GM19397 (cell line): ENCODE measurements around the gene NSMCE1.
A peak's percentile ranks its signal among the peaks of the same experiment; 100 is the strongest.
"Not testable (repeated sequence)": the region's sequence is repeated elsewhere in the genome, so short reads cannot be mapped to it uniquely, and the experiment has no call there.

ENCODE experiments used
- ATAC-seq: cut with Tn5 transposase; IDR thresholded peaks from one replicate; pipeline ENCODE4 v1.9.1; 2021; ENCODE audit warnings: mild to moderate bottlenecking, moderate library complexity; ENCODE audit not compliant: unreplicated experiment

Gene NSMCE1

GRCh38 chr16:27220527-27220926 is 48.0 kb downstream of the NSMCE1 start:
- no peak for ATAC-seq

- ATAC-seq = no peak
Observed at GRCh38 chr16:27220120-27220519, 48.5 kb downstream of the NSMCE1 start.

- ATAC-seq = no peak
Observed at GRCh38 chr16:27219161-27219560, 49.4 kb downstream of the NSMCE1 start.

- no peak for ATAC-seq
Observed at GRCh38 chr16:27218756-27219155, 49.8 kb downstream of the NSMCE1 start.

GRCh38 chr16:27217256-27217655 is 51.3 kb downstream of the NSMCE1 start:
- no peak for ATAC-seq

GRCh38 chr16:27216297-27216885 is 52.2 kb downstream of the NSMCE1 start:
- ATAC-seq = no peak

GRCh38 chr16:27215660-27216059 is 52.9 kb downstream of the NSMCE1 start:
- no peak for ATAC-seq

GRCh38 chr16:27214084-27214961 is 54.2 kb downstream of the NSMCE1 start:
- no peak for ATAC-seq

- ATAC-seq = no peak
Observed at GRCh38 chr16:27211026-27211425, 57.5 kb downstream of the NSMCE1 start.

GRCh38 chr16:27210174-27210573 is 58.4 kb downstream of the NSMCE1 start:
- no peak for ATAC-seq

GRCh38 chr16:27209591-27209990 is 59.0 kb downstream of the NSMCE1 start:
- ATAC-seq = no peak

GRCh38 chr16:27208796-27209195 is 59.8 kb downstream of the NSMCE1 start:
- ATAC-seq = no peak

GRCh38 chr16:27208081-27208680 is 60.4 kb downstream of the NSMCE1 start:
- ATAC-seq = no peak

- not testable (repeated sequence) for ATAC-seq
Observed at GRCh38 chr16:27207121-27207520, 61.5 kb downstream of the NSMCE1 start.

- no peak for ATAC-seq
Observed at GRCh38 chr16:27205423-27206065, 63.0 kb downstream of the NSMCE1 start.

- no peak for ATAC-seq
Observed at GRCh38 chr16:27204312-27204915, 64.2 kb downstream of the NSMCE1 start.

GRCh38 chr16:27203507-27204311 is 64.9 kb downstream of the NSMCE1 start, which contains the start of gene KDM8:
TSS of gene KDM8 (plus strand) at chr16:27203526. CDS start at chr16:27210124, 6,598 bp downstream.
- ATAC-seq = peak; percentile 91

GRCh38 chr16:27202923-27203506 is 65.6 kb downstream of the NSMCE1 start:
- ATAC-seq = peak; percentile 61

GRCh38 chr16:27200914-27201313 is 67.7 kb downstream of the NSMCE1 start:
- not testable (repeated sequence) for ATAC-seq

GRCh38 chr16:27199736-27200135 is 68.8 kb downstream of the NSMCE1 start:
- no peak for ATAC-seq
